KOPT-K1 (cell line): ENCODE results near the gene POFUT2.

Experiments used
- H3K27ac ChIP-seq: fragments of 200-600 bp; sonication (generic); 2 replicates; pipeline ENCODE4 v1.5.1; 2016; ENCODE audit warnings: antibody characterized with exemption, mild to moderate bottlenecking, low read depth, low read length; ENCODE audit not compliant: poor library complexity, severe bottlenecking
- H3K36me3 ChIP-seq: fragments of 200-600 bp; sonication (generic); 2 replicates; pipeline ENCODE4 v1.5.1; 2017; ENCODE audit warnings: antibody characterized with exemption, mild to moderate bottlenecking, low read length, moderate library complexity; ENCODE audit not compliant: insufficient read depth
- H3K9me3 ChIP-seq: fragments of 200-600 bp; sonication (generic); 2 replicates; pipeline ENCODE4 v1.5.1; 2017; ENCODE audit warnings: antibody characterized with exemption, low read length, mild to moderate bottlenecking; ENCODE audit not compliant: insufficient read depth, poor library complexity, severe bottlenecking

The POFUT2 gene

DNA sequence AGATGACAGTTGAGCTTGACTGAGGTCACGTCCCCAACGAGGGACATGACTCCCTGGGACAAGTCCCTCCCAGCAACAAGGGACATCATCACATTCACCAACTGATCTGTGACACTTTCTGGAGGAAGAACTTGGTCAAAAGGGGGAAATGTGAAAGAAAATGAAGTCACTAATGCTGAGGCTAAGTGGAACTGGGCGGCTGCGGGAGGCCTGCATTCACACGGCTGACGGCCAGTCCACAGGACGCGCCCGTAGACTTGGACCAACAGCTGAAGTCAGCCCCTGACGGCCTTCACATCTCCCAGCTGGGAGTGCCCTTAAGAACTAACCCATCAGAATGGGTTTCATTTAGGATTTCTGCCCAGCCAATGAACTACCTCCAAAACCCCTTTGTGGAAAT lies 26.6 kb downstream of the POFUT2 start:
- Histone ChIP-seq H3K36me3 (peaks cover 19% of the 10 kb centered on the region), H3K9me3 (no peaks in the 10 kb centered on the region), H3K27ac (no peak overlapping the region)

DNA sequence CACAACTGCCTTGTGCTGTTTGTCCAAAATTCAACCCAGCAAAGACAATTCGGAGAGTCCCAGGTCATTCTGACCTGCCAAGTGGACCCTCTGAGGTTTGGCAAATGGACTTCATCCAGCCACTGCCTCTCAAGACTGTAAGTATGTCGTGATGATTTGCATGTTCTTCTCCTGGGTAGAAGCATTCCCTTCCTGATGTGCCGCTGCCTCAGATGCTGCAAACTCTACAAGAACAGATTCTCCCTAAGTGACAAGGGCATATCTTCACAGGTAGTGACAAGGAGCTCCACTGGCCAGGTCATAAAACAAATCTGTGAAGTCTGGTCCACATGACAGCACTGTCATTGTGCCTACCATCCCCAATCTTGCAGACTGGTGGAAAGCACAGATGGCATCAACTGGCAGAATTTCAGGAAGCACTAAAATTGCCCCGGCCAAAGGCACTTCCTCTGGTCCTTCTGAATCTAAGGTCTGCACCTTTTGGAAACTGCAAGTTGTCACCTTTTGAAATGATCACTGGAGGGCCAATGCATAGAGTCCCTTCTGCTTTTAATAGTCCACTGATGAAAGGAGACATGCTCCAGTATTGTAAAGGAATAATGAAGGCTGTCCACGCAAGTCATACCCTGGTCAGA lies 27.4 kb downstream of the POFUT2 start:
- Histone ChIP-seq H3K9me3 (no peaks in the 10 kb centered on the region), H3K36me3 (peaks cover 14% of the 10 kb centered on the region), H3K27ac (no peak overlapping the region)

DNA sequence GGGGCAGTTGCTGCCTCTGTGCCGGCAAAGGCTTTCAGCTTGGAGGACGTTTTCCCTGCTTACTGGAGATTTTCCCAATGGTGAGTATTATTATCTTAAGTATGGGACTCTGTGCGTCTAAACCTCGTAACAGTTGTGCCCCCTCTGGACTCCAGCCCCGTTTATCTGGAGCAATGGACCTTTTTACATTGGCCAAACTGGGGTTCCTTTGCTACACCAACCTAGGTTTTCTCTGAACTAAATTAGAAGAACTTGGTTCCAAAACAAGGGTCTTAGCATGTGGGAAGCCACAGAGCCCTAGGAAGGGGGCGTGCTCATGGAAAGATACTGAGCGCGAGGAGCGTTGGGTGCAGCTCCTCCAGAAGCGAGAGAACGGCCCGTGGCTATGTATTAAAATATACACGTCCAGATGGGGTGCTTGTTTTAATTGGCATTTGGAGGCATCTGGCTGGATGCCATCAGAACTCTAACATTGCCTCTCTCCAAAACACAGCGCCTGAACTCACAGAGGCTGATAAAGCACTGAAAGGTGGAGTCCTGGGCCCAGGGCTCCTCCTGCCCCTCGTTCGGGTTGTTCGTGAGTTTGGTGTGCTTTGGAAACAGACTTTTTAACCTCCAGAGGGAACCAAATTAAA lies 28.4 kb downstream of the POFUT2 start:
- Histone ChIP-seq H3K27ac (no peak overlapping the region), H3K9me3 (no peaks in the 10 kb centered on the region), H3K36me3 (peaks cover 8% of the 10 kb centered on the region; the same call in 1 of the 2 replicates)

DNA sequence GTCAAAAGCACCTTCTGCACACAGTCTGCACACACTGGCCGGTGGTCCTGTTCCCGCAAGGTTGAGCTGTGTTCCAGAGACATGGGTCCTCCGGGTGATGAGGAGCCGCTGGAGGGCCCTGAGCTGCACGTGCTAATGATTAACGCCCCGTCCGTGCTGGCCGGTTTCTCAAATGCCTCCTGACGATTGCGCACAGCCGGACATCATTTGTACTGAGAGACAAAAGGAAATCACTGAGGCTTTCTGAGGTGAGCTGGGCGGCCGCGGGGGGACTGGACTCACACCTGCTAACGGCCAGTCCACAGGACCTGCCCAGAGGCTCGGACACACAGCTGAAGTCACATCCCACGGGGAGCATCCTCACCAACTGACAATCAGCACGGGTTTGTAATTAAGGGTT lies 29.2 kb downstream of the POFUT2 start:
- no peaks in the 10 kb centered on the region for H3K9me3 ChIP-seq
- no peak overlapping the region for H3K27ac ChIP-seq
- no peaks in the 10 kb centered on the region; the same call in 1 of the 2 replicates for H3K36me3 ChIP-seq

DNA sequence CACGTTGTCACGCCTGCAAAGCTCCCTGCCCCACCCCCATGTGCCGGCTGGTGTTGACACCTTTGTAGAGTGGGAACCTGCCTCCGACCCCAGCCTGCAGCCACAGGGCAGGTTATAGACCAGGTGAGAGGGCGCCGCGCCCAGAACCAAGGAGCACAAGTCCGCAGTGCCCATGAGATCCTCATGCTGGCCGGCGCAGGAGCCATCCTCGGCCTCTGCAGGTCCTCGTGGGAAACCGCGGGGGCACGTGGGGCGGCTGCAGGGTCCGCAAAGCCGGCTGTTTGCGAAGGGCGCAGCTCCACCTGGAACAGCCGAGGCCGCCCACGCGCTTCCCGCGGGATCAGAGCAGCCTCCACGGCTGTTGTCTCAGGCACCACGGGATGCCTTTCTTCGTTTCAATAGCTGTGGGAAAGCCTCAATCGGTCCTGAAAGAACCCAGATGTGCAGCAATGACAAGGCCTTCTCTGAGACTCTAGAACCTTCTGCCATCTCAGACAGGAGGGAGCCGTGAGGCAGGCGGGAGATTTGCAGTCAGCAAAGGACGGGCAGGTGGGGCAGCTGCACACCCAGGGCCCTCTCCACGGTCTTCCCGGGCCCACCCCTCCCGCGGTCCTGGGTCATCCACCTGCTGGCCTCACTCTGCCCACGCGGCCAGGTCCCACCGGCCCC lies 29.9 kb downstream of the POFUT2 start:
- Histone ChIP-seq H3K36me3 (no peaks in the 10 kb centered on the region), H3K27ac (peak overlapping the region; percentile 84), H3K9me3 (no peaks in the 10 kb centered on the region)

DNA sequence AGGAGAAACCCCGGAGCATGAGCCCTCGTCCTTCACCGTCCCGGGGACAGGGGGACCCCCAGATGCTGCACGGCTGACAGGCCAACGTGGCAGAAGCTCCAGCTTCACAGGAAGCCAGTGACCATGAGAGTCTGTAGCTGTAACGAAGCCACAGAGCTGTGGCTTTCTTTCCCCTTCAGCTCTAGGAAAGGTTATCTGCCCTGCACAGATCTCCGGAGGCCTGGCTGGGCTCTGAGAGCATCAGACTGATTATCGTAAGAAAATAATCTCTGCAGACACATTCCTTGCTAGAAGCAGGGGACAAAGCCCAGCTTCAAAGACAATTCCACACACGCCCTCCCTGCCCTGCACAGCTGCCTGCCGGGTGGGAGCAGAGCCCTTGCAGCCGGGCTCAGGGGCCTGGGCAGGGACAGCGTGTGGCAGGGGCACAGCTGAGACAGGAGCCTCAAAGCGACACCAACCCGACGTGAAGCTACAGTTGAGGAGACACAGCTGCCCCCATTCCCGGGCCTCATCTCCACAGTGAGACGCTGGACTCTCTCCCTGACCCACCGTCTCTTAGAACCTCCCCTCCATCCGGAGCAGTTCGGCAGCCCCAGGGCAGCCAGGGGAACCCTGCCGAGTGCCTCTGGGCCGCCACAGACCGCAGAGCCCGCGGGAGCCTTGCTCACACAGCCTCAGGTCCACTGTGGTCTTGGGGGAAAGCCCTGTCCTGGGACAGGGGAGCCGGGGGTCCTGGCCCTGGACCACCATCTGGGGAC lies 30.6 kb downstream of the POFUT2 start:
- H3K36me3 ChIP-seq: no peaks in the 10 kb centered on the region
- H3K27ac ChIP-seq: peak overlapping the region; percentile 84
- H3K9me3 ChIP-seq: no peaks in the 10 kb centered on the region

DNA sequence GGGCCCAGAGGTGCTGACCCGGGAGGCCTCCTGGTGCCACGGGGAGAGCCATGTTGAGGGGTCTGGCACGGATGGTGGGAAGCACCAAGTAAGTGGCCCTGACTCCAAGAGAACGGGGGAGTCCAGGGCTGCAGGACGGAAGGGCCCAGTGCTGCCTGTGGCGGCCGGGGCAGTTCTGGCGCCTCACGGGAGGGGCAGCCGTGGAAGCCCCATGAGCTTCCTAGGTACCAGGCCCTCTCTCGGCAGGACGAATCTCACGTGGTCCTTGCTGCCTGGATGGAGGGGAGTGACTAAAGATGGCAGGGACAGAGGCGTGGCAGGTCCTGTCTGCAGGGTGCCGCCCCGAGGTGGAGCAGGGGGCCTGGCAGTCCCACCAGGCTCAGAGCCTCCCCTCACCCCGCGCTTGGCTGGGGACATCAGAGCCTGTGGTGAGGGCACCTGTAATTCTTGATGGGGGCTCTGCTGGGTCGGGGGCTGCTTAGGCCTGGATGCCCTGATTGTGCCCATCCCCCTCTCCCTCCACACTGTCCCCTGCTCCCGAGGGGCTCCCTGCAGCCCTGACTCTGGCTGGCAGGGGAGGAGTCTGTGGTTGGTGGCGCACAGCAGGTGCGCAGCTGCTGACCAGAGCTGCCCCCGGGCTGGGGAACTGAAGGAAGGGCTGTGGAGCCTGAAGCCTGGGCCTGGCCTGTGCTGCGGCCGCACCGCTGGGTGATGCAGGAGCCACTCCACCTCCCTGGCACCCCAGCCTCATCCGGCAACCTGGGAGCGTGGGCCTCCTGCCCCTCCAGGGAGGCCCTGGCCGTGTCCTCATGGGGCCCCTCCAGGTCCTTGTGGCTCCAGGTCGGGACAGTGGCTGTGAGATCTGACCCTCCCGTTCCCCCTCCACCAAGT lies 31.4 kb downstream of the POFUT2 start:
- no peaks in the 10 kb centered on the region for H3K36me3 ChIP-seq
- H3K9me3 ChIP-seq: no peaks in the 10 kb centered on the region
- peak overlapping the region; percentile 84 for H3K27ac ChIP-seq

DNA sequence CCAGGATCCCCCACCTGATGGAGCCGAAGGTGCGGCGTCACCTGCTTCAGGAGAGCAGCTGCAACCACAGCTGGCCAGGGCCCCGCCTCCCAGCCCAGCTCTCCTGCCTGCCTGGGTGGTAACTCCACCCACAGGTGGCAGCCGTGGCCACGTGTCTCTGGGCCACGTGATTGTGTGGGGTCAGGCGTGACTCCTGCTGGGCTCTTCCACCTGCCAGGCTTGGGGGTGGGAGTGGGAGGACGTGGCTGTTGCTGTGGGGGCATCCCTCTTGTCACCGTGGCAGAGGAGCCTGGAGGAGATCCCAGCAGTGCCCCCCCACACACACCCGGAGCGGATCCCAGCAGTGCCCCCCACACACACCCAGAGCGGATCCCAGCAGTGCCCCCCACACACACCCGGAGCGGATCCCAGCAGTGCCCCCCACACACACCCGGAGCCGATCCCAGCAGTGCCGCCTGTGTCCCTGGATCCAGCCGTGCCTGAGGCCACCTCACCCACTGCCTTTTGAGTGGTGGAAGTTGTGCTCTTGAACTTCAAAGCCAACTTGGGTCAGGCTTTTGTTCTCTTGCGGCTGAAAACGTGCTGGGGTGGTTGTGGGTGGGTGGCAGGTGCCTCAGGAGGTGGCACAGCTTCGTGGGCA lies 32.2 kb downstream of the POFUT2 start:
- H3K36me3 ChIP-seq: no peaks in the 10 kb centered on the region
- H3K9me3 ChIP-seq: no peaks in the 10 kb centered on the region
- peak overlapping the region; percentile 84 for H3K27ac ChIP-seq

DNA sequence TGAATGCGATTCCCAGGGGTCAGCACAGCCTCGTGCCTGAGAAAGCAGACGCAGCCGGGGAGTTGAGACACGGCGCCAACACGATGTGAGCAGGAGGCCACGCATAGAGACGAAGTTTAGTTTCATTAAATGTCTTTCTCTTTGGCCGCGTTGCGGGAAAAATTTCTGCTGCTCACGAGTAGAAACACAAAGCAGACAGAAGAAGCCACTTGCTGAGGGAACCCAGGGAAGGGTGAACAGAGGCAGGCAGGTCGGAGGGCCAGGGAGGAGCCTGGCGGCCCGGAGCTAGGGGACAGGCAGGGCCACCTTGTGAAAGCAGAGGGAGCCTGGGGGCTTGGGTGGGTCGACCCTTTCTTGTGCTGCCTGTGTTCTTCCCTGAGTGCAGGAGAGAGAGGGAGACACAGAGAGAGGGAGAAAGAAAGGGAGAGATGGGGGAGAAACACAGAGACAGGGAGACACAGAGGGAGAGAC lies 33.2 kb downstream of the POFUT2 start:
- Histone ChIP-seq H3K27ac (no peak overlapping the region), H3K36me3 (no peaks in the 10 kb centered on the region)

DNA sequence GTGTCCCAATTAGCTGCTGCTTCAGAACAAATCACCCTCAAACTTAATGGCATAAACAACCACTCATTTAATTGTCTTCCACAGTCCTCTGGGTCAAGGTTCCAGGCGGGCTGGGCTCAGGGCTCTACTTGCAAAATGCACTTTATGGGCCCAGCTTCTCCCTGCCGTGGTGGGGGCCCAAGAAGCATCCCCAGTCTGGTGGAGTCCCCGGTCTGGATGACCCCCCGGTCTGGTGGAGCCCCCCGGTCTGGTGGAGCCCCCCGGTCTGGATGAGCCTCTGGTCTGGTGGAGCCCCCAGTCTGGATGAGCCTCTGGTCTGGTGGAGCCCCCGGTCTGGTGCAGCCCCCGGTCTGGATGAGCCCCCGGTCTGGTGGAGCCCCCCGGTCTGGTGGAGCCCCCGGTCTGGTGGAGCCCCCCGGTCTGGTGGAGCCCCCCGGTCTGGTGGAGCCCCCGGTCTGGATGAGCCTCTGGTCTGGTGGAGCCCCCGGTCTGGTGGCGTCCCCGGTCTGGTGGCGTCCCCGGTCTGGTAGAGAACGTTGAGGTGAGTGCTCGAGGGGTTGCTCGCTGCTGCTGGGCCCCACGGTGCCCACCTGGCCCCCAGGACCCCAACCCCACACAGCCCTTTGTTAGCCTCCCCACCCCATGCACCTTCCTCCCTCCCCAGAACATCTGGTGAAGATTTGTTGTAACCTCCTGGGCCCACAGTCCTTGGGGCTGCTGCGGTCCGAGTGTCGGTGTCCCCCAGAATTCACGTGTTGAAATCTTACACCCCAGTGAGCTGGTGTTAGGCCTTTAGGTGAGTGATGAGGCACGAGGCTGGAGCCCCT lies 33.8 kb downstream of the POFUT2 start:
- Histone ChIP-seq H3K36me3 (no peaks in the 10 kb centered on the region), H3K27ac (no peak overlapping the region), H3K9me3 (no peaks in the 10 kb centered on the region)

More for the DNA sequence above, 33.2 kb downstream of the POFUT2 start:
- H3K9me3 ChIP-seq: no peaks in the 10 kb centered on the region

DNA sequence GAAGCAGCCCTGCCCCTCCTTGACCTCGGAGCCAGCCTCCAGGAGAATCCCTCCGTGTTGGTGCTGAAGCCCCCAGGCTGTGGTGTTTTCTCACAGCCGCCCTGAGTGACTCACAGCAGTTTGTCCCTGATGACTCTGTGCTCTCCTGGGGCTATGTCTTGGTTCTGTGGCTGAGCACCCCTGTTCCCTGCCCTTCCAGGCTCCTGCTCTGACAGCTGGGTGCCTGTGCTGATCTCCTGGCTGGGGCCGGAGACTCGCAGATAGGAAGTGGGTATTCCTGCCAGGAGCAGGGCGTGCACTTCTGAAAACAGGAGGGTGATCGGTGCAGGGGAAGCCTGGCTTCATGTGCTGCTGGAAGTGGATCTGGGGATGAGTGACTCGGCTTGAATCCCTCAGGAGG lies 34.5 kb downstream of the POFUT2 start:
- no peaks in the 10 kb centered on the region for H3K36me3 ChIP-seq
- no peaks in the 10 kb centered on the region for H3K9me3 ChIP-seq
- no peak overlapping the region for H3K27ac ChIP-seq

DNA sequence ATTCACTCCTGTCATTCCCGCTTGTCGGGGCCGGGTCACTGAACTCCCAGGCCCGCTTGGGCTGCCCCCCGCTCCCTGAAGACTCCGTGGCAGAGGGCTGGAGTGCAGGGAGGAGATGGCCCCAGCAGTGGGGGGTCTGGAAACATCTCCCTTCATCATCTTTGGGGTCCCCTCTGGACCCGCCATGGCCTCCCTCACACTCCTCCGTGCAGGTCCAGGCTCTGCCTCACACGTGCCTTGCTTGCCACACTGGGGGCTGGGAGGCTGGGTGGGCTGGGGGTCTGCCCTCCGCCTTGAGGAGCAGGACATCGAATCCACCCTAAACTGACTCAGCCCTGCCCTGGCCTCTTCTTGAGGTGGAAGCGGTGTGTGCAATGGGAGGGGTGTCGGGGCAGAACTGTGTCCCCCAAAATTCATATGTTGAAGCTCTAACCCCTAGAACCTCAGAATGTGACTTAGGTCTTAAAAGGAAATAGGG lies 35.2 kb downstream of the POFUT2 start:
- no peaks in the 10 kb centered on the region for H3K9me3 ChIP-seq
- H3K27ac ChIP-seq: no peak overlapping the region
- no peaks in the 10 kb centered on the region for H3K36me3 ChIP-seq
